Measurements from ENCODE around the gene FGF1. TPM values are rescaled to one million over a fixed set of nuclear protein-coding genes. Genes with fewer than 3 reads are reported as not detected.
A peak's percentile ranks its signal among the peaks of the same experiment; 100 is the strongest.

The FGF1 gene
- total and polyA plus RNA-seq, 2 donors (not counting 3 experiments of a cell fraction or from before 2014, with no cell fraction given) = not detected

DNA sequence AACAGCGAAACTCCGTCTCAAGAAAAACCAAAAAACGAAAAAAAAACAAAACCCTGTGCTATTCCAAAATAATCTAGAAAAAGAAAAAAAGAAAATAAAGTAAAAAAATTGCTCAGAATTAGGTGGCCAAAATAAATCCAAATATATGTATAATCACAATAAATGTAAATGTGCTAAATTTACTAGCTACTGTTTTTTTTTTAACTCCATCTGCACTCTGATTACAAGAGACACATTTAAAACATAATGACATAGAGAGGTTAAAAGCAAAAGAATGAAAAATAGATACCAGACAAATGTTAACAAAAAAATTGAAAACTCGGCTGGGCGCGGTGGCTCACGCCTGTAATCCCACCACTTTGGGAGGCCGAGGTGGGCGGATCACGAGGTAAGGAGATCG, 66.1 kb downstream of the FGF1 start:
- Histone ChIP-seq H3K4me2 (ENCODE audit: insufficient read depth, low read length) (no peak overlapping the region), H3K9ac (replicated peaks; ENCODE audit: extremely low read depth, insufficient read depth, low read length) (no peak overlapping the region), H3K9me3 (replicated peaks; ENCODE audit: control insufficient read depth, insufficient read depth, low read length) (no peaks in the 10 kb centered on the region), H3K36me3 (ENCODE audit: control insufficient read depth in 2 of 2, extremely low read depth in 1 of 2, insufficient read depth in 2 of 2, low read length in 2 of 2) (no peaks in the 10 kb centered on the region), H4K20me1 (replicated peaks; ENCODE audit: control insufficient read depth, extremely low read depth, insufficient read depth, low read length) (no peaks in the 10 kb centered on the region), H3K27me3 (ENCODE audit: control insufficient read depth in 2 of 2, insufficient read depth in 2 of 2, low read length in 2 of 2) (no peaks in the 10 kb centered on the region), H3K4me3 (replicated peaks in 1 of 3; ENCODE audit: insufficient read depth in 1 of 3, low read depth in 1 of 3, low read length in 3 of 3) (no peak overlapping the region), H3K79me2 (ENCODE audit: control insufficient read depth, insufficient read depth, low read length) (no peaks in the 10 kb centered on the region), H2AFZ (ENCODE audit: low read depth, low read length) (no peak overlapping the region), H3K9me1 (replicated peaks; ENCODE audit: control insufficient read depth, extremely low read depth, insufficient read depth, low read length) (no peaks in the 10 kb centered on the region), H3K4me1 (ENCODE audit: control insufficient read depth, extremely low read depth, insufficient read depth, low read length) (no peaks in the 10 kb centered on the region), H3K27ac (ENCODE audit: insufficient read depth, low read depth, low read length) (no peak overlapping the region)
- no TSS peak for BruUV-seq (replicated peaks)
- DNase-seq (ENCODE audit: low read depth, low spot score) (no peak), FAIRE-seq (no peak)
- ChIA-PET POLR2A (no interaction called here), CTCF (interaction anchor here (3.2 kb wide), 1 partner anchor 36 kb away, joined by 12 read pairs; no protein-coding TSS in a partner anchor)
- dilution Hi-C loops (cut with MboI; ENCODE audit: extremely low pct_ligation_motif_present, low sequenced_read_pairs) = no loop called here
- TF ChIP-seq JUN (IDR thresholded peaks at IDR 0.05; ENCODE audit: borderline replicate concordance, insufficient read depth, insufficient read length, low read depth) = no peak
- TF ChIP-seq, protein P1, sequence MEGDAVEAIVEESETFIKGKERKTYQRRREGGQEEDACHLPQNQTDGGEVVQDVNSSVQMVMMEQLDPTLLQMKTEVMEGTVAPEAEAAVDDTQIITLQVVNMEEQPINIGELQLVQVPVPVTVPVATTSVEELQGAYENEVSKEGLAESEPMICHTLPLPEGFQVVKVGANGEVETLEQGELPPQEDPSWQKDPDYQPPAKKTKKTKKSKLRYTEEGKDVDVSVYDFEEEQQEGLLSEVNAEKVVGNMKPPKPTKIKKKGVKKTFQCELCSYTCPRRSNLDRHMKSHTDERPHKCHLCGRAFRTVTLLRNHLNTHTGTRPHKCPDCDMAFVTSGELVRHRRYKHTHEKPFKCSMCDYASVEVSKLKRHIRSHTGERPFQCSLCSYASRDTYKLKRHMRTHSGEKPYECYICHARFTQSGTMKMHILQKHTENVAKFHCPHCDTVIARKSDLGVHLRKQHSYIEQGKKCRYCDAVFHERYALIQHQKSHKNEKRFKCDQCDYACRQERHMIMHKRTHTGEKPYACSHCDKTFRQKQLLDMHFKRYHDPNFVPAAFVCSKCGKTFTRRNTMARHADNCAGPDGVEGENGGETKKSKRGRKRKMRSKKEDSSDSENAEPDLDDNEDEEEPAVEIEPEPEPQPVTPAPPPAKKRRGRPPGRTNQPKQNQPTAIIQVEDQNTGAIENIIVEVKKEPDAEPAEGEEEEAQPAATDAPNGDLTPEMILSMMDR (IDR thresholded peaks at IDR 0.05; ENCODE audit: extremely low read depth in 1 of 2, insufficient read depth in 1 of 2, low read depth in 1 of 2, low read length in 2 of 2) = no peak
- intact Hi-C loops (cut with micrococcal nuclease) = no loop called here

DNA sequence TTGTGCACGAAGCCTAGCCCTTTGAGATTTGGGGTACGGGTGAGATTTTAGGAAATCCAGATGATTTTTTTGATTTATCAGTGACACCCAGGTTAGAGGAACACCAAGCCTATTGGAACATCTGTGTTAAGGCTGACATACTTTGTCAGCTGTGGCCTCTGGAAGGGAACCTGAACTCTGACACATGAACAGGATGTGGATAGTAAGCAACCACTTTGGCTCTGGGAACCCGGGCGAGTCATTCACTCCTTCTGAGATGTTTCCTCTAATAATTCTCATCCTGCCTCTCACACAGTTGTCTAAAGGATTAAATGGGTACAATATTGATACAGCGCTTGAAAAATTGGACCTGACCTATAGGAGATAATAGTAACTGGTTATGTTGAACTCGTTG, 67.8 kb downstream of the FGF1 start:
- Histone ChIP-seq H3K9me1 (replicated peaks; ENCODE audit: control insufficient read depth, extremely low read depth, insufficient read depth, low read length) (no peaks in the 10 kb centered on the region), H3K27ac (ENCODE audit: insufficient read depth, low read depth, low read length) (no peak overlapping the region), H3K9me3 (replicated peaks; ENCODE audit: control insufficient read depth, insufficient read depth, low read length) (no peaks in the 10 kb centered on the region), H3K27me3 (ENCODE audit: control insufficient read depth in 2 of 2, insufficient read depth in 2 of 2, low read length in 2 of 2) (no peaks in the 10 kb centered on the region), H3K79me2 (ENCODE audit: control insufficient read depth, insufficient read depth, low read length) (no peaks in the 10 kb centered on the region), H4K20me1 (replicated peaks; ENCODE audit: control insufficient read depth, extremely low read depth, insufficient read depth, low read length) (no peaks in the 10 kb centered on the region), H3K9ac (replicated peaks; ENCODE audit: extremely low read depth, insufficient read depth, low read length) (no peak overlapping the region), H2AFZ (ENCODE audit: low read depth, low read length) (no peak overlapping the region), H3K36me3 (ENCODE audit: control insufficient read depth in 2 of 2, extremely low read depth in 1 of 2, insufficient read depth in 2 of 2, low read length in 2 of 2) (no peaks in the 10 kb centered on the region), H3K4me1 (ENCODE audit: control insufficient read depth, extremely low read depth, insufficient read depth, low read length) (no peaks in the 10 kb centered on the region), H3K4me2 (ENCODE audit: insufficient read depth, low read length) (no peak overlapping the region), H3K4me3 (replicated peaks in 1 of 3; ENCODE audit: insufficient read depth in 1 of 3, low read depth in 1 of 3, low read length in 3 of 3) (no peak overlapping the region)
- dilution Hi-C loops (cut with MboI; ENCODE audit: extremely low pct_ligation_motif_present, low sequenced_read_pairs) (no loop called here), intact Hi-C loops (cut with micrococcal nuclease) (no loop called here)
- TF ChIP-seq FOS (IDR thresholded peaks at IDR 0.05; ENCODE audit: borderline replicate concordance, insufficient read depth, low read length) (peak; percentile 54), GATA2 (IDR thresholded peaks at IDR 0.05; ENCODE audit: insufficient read depth, insufficient read length, low read depth, low read length) (no peak)
- FAIRE-seq = peak; percentile 37
- peak; percentile 35 for DNase-seq (ENCODE audit: low read depth, low spot score)
- POLR2A ChIA-PET = no interaction called here
- CTCF ChIA-PET = interaction anchor here (0.6 to 3.2 kb wide), 6 partner anchors 9 to 271 kb away, joined by 3 to 12 read pairs (median 6); no protein-coding TSS in a partner anchor
- no TSS peak for BruUV-seq (replicated peaks)

Data from endothelial cell of umbilical vein (primary cell).